Stimulated activated CD8-positive, alpha-beta memory T cell treated with anti-CD3 and anti-CD28 coated beads, Interleukin-12 subunit alpha, Interleukin-12 subunit beta, amount 100 ng/mL, for 4 hours (primary cell): ENCODE results near the gene TTC21B.
"Not testable (repeated sequence)": the region's sequence is repeated elsewhere in the genome, so short reads cannot be mapped to it uniquely, and the experiment has no call there.

Source experiments
- DNase-seq: peaks from one replicate; pipeline ENCODE4 v3.0.0-alpha.2; 2020; ENCODE audit warnings: low read depth

Gene TTC21B

GRCh38 chr2:165953655-165954606 is at the start of gene TTC21B:
TSS of gene TTC21B (minus strand) at chr2:165953776. CDS start at chr2:165953705, 71 bp downstream.
- peak; percentile 91 for DNase-seq

- DNase-seq, result no peak
These were observed 46.8 kb upstream of the TTC21B start for GRCh38 chr2:166000401-166000800.

GRCh38 chr2:165990846-165991245 is 37.3 kb upstream of the TTC21B start:
- DNase-seq, result no peak

- DNase-seq, result no peak
These were observed 36.3 kb upstream of the TTC21B start for GRCh38 chr2:165989851-165990250.

- no peak for DNase-seq
These were observed 31.5 kb upstream of the TTC21B start for GRCh38 chr2:165985120-165985519.

DNA sequence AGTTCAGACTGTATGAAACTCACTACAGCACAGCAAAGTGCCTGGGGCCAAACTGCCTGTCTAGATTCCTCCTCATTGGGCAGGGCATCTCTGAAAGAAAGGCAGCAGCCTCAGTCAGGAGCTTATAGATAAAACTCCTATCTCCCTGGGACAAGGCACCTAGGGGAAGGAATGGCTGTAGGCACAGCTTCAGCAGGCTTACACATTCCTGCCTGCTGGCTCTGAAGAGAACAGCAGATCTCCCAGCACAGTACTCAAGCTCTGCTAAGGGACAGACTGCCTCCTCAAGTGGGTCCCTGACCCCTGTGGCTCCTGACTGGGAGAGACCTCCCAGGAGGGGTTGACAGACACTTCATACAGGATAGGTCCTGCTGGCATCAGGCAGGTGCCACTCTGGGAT is 18.6 kb upstream of the TTC21B start:
- DNase-seq, result not testable (repeated sequence)

DNA sequence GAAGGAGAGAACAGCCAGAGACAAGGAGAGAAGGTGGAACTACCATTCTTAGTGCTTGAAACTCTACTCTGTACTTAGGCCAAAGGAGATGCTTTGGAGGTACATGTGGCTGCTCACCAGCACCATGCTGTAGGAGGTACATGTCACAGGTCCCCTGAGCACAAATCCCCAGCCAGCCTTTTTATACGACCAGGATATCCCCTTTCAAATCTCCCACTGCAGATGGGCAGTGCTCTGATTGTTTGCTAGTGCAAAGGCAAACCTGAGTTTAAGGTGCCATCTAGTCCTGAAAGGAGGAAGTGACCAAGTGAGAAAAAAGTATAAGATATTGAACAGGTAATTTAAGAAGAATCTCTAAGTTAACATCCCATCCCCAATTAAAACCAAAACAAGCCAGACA is 17.1 kb upstream of the TTC21B start:
- no peak for DNase-seq

DNA sequence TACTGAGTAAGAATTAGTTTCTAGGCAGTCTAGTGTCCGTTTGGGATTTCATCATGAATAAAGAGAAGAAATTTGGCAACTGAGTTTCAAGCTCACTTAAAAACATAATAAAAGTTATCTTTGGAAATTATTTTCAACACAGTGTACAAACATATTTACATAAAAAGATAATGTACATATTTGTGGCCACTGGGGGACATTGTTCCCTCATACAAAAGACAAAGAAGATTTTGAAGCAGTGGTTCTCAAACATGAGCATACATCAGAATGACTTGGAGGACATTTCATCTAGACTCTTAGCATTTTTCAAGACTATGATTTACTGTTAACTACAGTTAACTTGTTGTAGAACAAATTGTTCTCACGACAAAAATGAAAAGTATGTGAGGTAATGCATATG is 15.7 kb upstream of the TTC21B start:
- no peak for DNase-seq

- DNase-seq, result no peak
These were observed 14.2 kb upstream of the TTC21B start for GRCh38 chr2:165967746-165968145.

- DNase-seq, result no peak
These were observed 8.2 kb upstream of the TTC21B start for GRCh38 chr2:165961818-165962217.

- DNase-seq, result no peak
These were observed 5.8 kb upstream of the TTC21B start for GRCh38 chr2:165959371-165959770.

DNA sequence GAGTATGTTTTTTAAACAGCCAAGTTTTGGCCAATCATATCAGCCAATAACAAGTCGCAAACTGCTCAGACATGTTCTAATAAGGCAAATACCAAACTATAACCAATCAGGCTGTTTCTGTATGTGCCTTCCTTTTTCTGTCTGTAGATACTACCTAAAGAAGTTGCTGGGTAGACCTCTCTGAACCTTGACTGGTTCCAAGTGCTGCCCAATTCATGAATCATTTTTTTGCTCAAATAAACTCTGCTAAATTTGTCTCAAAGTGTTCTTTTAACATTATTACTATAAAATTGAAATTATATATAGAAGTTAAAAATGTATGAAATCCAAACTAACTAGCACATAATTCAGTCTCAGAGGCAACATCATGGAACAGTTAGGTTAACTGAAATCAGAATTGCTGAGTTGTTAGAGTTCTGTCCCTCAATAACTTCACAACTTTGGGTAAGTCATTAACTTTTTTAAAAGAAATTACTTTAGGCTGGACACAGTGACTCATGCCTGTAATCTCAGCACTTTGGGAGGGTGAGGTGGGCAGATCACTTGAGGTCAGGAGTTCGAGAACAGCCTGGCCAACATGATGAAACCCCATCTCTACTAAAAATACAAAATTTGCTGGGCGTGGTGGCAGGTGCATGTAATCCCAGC is 4.9 kb upstream of the TTC21B start:
- no peak for DNase-seq

DNA sequence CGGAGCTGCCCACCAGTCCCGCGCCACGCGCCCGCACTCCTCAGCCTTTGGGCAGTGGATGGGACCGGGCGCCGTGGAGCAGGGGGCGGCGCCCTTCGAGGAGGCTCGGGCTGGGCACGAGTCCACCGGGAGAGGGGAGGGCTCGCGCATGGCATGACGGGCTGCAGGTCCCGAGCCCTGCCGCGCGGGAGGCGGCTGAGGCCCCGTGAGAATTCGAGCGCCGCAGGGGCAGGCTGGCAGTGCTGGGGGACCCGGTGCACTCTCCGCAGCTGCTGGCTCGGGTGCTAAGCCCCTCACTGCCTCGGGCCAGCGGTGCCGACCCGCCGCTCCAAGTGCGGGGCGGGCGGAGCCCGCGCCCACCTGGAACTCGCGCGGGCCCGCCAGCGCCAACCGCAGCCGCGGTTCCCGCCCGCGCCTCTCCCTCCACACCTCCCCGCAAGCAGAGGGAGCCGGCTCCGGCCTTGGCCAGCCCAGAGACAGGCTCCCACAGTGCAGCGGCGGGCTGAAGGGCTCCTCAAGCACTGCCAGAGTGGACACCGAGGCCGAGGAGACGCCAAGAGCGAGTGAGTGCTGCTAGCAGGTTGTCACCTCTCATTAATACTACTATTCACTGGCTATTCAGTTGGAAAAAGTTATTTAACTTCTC is 3.6 kb upstream of the TTC21B start:
- no peak for DNase-seq

DNA sequence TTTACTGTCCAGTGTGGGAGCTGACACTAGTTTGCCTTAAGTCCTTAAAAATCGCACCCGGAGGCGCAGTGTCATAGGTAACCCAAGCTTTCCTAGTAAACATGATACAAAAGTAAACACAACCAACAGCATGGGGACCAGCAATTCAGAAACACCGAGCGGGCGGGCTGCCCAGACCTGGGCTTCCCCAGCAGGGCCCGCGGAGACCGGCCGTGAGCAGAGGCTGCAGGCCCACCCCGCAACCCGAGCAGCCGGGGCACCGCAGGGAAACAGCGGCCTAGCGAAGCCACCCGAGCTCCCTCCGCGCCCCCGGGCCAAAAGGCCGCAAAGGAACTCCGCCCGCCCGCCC is 296 bp downstream of the TTC21B start:
- DNase-seq, result no peak

DNA sequence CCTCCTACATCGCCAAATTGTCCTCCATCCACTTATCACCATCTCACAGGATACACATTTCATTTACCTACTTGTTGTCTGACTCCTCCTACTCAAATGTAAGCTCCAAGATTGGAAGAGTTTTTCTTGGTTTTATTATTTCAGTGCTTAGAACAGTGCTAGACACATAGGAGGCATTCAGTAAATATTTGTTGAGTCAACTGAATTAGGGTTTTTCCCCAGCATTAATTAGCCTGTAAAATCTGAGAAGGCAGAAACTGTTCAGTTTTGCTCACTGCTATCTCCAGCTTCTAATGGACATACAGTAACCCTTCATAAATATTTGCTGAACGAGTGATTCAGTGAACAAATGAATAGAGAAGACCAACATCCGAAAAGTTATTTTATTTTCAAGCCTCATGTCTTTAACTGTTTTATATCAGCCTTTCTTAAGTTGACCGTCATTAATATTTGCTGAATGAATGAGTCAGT is 800 bp downstream of the TTC21B start:
- no peak for DNase-seq

- no peak for DNase-seq
These were observed 1.5 kb downstream of the TTC21B start for GRCh38 chr2:165952085-165952484.

GRCh38 chr2:165950438-165950837 is 3.1 kb downstream of the TTC21B start:
- no peak for DNase-seq

- no peak for DNase-seq
These were observed 11.7 kb downstream of the TTC21B start for GRCh38 chr2:165941827-165942226.

- DNase-seq, result no peak
These were observed 15.3 kb downstream of the TTC21B start for GRCh38 chr2:165938237-165938636.

- DNase-seq, result no peak
These were observed 20.2 kb downstream of the TTC21B start for GRCh38 chr2:165933211-165933910.

DNA sequence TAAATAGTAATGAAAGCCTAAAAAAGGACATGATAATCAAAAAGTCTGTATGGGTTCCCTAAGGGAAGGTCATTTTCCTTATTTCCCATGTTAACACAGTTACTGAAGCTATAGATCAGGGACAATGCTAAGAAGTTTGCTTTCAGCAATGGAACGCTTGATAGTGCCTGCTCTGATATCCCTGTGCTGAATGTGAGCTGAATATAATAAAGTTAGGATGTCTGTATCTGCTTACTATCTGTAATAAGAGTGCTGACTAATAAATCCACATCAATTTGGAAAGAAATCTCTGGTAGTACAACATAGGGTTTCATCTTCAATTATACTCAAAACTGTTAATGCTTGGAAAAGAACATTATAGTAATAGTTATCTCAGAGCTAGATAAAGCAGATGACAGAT is 25.8 kb downstream of the TTC21B start:
- DNase-seq, result no peak

GRCh38 chr2:165927353-165927752 is 26.2 kb downstream of the TTC21B start:
- DNase-seq, result no peak
